ENCODE measurements around the gene OR5K4.

OR5K4 gene

DNA sequence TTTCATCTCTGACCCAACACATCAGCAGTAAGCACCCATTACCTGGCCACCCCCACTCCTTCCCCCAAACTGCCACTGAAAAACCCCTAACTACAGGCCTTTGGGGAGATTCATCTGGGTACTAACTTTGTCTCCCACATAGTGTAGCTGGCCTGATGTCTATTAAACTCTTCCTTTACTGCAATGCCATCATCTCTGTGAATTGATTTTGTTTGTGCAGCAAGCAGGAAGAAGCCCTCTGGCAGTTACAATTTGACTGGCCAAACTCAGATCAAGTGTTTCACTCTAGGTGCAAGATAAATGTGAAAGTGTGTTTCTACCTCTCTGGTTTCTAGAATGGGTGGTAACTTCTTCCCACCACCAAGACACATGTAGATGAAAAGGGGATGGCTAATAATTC is 26.7 kb upstream of the OR5K4 start:
- in situ Hi-C loops (cut with MboI; ENCODE audit: low pct_unique_long_range_greater_than_20kb, low sequenced_read_pairs, unreplicated experiment) = loop anchor here (10.0 to 25.0 kb wide), 3 partner anchors 282 to 540 kb away; no protein-coding TSS in a partner anchor
- TF ChIP-seq, protein P1, sequence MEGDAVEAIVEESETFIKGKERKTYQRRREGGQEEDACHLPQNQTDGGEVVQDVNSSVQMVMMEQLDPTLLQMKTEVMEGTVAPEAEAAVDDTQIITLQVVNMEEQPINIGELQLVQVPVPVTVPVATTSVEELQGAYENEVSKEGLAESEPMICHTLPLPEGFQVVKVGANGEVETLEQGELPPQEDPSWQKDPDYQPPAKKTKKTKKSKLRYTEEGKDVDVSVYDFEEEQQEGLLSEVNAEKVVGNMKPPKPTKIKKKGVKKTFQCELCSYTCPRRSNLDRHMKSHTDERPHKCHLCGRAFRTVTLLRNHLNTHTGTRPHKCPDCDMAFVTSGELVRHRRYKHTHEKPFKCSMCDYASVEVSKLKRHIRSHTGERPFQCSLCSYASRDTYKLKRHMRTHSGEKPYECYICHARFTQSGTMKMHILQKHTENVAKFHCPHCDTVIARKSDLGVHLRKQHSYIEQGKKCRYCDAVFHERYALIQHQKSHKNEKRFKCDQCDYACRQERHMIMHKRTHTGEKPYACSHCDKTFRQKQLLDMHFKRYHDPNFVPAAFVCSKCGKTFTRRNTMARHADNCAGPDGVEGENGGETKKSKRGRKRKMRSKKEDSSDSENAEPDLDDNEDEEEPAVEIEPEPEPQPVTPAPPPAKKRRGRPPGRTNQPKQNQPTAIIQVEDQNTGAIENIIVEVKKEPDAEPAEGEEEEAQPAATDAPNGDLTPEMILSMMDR (IDR thresholded peaks at IDR 0.05; ENCODE audit: extremely low read depth, insufficient read depth, missing control alignments) = no peak
- DNase-seq (ENCODE audit: low spot score) = peak; percentile 5

DNA sequence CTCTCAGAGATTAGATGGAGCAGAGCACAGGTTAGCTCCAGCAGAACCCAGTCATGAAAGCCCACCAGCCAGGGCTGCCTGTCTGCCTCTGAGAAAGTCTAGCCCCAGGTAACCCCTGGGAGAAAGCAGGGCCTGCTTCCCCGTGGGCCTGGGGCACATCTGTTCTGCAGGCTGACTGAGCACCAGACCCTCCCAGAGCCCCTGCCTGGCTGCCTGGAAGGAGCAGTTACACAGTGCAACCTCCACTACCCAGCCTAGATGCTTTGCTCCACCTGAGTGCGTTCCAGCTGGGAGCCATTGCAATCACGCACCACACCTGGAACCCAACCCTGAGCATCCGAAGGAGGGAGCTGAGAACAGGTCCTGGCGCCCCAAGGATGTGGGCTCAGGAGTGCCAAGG is 24.7 kb upstream of the OR5K4 start:
- no peak for DNase-seq (ENCODE audit: low spot score)
- TF ChIP-seq, protein P1 (IDR thresholded peaks at IDR 0.05; ENCODE audit: extremely low read depth, insufficient read depth, missing control alignments) = no peak
- in situ Hi-C loops (cut with MboI; ENCODE audit: low pct_unique_long_range_greater_than_20kb, low sequenced_read_pairs, unreplicated experiment) = loop anchor here (10.0 to 25.0 kb wide), 3 partner anchors 284 to 542 kb away; no protein-coding TSS in a partner anchor

DNA sequence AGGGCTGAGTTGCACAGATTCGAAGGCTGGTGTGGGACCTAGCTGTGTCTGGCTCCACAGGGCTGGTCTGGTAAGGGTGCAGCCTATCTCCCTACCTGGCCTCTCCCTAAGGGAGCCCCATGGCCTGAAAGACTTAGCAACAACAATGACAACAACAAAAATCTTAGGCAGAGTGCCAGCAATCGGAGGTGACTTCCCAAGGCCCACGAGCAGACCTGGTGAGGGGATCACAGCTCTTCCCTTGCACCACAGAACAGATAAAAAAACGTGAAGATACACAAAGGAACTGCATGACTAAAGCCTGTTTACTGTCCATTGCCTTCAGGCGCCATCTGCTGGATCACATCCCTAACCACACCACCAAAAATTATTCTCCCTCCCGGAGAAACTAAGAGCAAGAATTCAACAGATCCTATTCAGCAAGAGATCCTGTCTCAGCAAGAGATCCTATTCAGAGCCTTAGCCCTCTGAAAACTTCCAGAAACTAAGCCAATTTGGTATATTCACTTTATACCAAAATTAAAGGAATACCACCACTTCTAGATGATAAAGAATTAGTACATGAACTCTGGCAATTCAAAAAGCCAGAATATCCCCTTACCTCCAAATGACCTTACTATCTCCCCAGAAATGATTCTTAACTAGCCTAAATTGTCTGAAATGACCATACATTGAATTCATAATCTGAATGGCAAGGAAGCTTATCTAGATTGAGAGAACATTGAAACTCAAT is 24.1 kb upstream of the OR5K4 start:
- in situ Hi-C loops (cut with MboI; ENCODE audit: low pct_unique_long_range_greater_than_20kb, low sequenced_read_pairs, unreplicated experiment) = loop anchor here (10.0 to 25.0 kb wide), 3 partner anchors 285 to 542 kb away; no protein-coding TSS in a partner anchor
- TF ChIP-seq, protein P1 (IDR thresholded peaks at IDR 0.05; ENCODE audit: extremely low read depth, insufficient read depth, missing control alignments) = peak; percentile 75

DNA sequence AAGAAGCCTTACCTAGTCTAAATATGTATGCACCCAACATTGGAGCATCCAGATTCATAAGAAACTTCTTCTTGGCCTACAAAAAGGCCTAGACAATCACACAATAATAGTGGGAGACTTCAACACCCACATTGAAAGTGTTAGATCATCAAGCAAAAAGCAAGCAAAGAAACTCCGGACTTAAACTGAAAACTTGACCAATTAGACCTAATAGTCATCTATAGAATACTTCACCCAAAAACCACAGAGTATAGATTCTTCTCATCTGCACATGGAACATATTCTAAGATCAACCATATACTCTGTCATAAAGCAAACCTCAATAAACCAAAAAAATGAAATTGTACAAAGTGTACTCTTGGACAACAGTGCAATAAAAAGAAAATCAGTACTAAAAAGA is 22.3 kb upstream of the OR5K4 start:
- in situ Hi-C loops (cut with MboI; ENCODE audit: low pct_unique_long_range_greater_than_20kb, low sequenced_read_pairs, unreplicated experiment) = loop anchor here (25.0 kb wide), 2 partner anchors 481 to 544 kb away; no protein-coding TSS in a partner anchor
- no peak for DNase-seq (ENCODE audit: low spot score)
- TF ChIP-seq, protein P1 (IDR thresholded peaks at IDR 0.05; ENCODE audit: extremely low read depth, insufficient read depth, missing control alignments) = no peak

More for the DNA sequence above, 24.1 kb upstream of the OR5K4 start:
- DNase-seq (ENCODE audit: low spot score) = peak; percentile 29

DNA sequence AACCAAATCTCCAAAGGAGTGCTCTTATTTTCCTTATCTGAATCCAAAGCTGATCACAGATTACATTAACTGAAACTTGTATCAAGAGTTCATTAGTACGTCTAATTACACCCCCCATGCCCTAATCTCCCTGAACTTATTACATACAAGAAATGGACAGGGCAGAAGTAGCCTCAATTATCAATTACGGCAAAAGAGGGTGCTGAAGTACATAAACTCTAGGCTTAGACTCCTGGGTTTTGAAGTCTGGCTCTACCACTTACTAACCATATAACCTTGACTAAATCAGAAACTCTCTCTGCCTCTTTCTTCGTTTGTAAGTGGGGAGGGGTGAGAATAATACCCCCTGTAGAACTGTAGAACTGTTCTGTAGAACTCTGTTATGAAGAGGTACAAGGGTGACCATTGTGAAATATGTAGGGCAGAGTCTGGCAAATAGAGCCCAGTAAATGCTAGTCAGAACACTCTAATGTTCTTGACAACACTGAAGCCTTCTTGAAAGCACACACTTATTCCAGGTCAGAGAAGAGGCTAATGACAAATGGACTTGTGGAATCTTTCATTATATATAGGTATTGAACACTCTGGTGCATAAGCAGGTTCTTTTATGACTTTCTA is 19.6 kb upstream of the OR5K4 start:
- DNase-seq (ENCODE audit: low spot score) = no peak
- TF ChIP-seq, protein P1 (IDR thresholded peaks at IDR 0.05; ENCODE audit: extremely low read depth, insufficient read depth, missing control alignments) = no peak
- in situ Hi-C loops (cut with MboI; ENCODE audit: low pct_unique_long_range_greater_than_20kb, low sequenced_read_pairs, unreplicated experiment) = loop anchor here (25.0 kb wide), 2 partner anchors 478 to 547 kb away; no protein-coding TSS in a partner anchor

DNA sequence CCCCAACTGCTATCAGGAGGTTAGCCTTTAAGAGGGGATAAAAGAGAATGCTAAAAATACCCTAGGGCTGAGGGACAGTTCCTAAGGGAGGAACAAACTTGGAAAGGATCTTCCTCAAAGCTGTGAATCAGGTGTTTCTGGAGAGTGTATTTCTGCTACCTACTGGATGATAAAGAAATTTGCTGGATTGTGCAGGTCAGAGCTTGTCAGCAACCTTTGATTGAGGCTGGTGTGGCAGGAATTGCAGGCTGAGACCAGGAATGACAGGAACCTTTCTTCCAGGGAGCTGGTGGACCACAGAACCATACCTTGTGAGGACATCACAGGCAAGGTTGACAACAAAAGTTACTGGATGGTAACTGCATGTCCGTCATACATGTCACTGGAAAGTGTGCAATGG is 14.6 kb upstream of the OR5K4 start:
- TF ChIP-seq, protein P1 (IDR thresholded peaks at IDR 0.05; ENCODE audit: extremely low read depth, insufficient read depth, missing control alignments) = no peak
- in situ Hi-C loops (cut with MboI; ENCODE audit: low pct_unique_long_range_greater_than_20kb, low sequenced_read_pairs, unreplicated experiment) = loop anchor here (25.0 kb wide), 2 partner anchors 473 to 552 kb away; no protein-coding TSS in a partner anchor

More for the DNA sequence above, 14.6 kb upstream of the OR5K4 start:
- no peak for DNase-seq (ENCODE audit: low spot score)

Data from GM13977 (cell line).